Effector memory CD8-positive, alpha-beta T cell (primary cell): ENCODE data around the gene GRIK2.

Experiments
- ATAC-seq: fragments of 150-1000 bp; cut with Tn5 transposase; replicated peaks from 2 replicates; pipeline ENCODE4 v1.10.0; 2021; ENCODE audit warnings: mild to moderate bottlenecking, moderate library complexity
- DNase-seq, 3 experiments: peaks; one replicate each; pipeline ENCODE4 v3.0.0; 2021
- H3K27ac Mint-ChIP-seq, 2 donors: one replicate each; pipeline ENCODE4 v1.8.0; 2022; ENCODE audit warnings: mild to moderate bottlenecking in 2 of 2, mixed read lengths in 2 of 2, moderate library complexity in 2 of 2
- H3K27me3 Mint-ChIP-seq, 2 donors: one replicate each; pipeline ENCODE4 v1.8.0; 2022; ENCODE audit warnings: mixed read lengths in 2 of 2
- H3K36me3 Mint-ChIP-seq: one replicate; pipeline ENCODE4 v1.8.0; 2022; ENCODE audit warnings: mild to moderate bottlenecking, moderate library complexity, mixed read lengths; ENCODE audit not compliant: insufficient read depth
- H3K4me1 Mint-ChIP-seq, 2 donors: one replicate each; pipeline ENCODE4 v1.8.0; 2022; ENCODE audit warnings: low read depth in 2 of 2, mixed read lengths in 2 of 2
- H3K4me3 Mint-ChIP-seq, 2 donors: one replicate each; pipeline ENCODE4 v1.8.0; 2022; ENCODE audit warnings: mild to moderate bottlenecking in 2 of 2, mixed read lengths in 2 of 2, moderate library complexity in 2 of 2
- H3K9me3 Mint-ChIP-seq, 2 donors: one replicate each; pipeline ENCODE4 v1.8.0; 2022; ENCODE audit warnings: mixed read lengths in 2 of 2

The GRIK2 gene

DNA sequence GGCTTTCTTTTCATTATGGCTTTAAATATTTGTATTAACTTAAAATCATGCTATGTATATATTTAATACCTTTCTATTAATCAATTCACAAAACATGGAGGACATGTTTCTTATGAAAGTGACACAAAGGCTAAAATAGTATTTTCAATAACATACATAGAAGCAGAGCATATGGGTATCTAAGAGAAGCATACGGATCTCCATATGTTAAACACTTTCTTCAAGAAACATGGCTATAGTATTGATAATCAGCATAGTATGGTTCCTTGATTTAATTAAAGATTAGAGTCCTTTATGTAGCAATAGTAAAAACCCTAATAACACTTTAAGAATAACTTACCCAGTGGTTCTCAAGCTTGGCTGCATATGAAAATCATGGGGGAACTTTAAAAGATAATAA lies 58.5 kb downstream of the GRIK2 start:
- no peaks in the 10 kb centered on the region for H3K27me3 Mint-ChIP-seq
- DNase-seq: no peak
- ATAC-seq: no peak

DNA sequence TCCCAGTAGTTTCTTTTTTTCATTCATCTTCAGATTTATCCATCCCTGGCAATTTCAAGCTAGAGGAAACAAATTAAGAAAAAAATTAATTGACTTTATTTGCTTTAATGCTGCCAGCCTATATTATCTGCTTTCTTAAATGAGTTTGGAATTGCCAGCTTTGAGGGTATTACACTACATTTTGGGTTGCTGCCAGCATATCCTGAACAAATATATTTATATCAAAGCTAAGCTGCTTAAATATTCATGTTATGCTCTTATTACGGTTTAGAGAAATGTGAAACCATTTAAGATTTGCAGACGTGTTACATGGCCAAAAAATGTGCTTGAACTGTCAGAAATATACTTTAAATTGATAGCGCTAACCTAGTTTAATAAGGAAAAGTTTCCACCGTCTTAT lies 59.7 kb downstream of the GRIK2 start:
- peaks cover 0 to 2% of the 10 kb centered on the region in 2 donors for H3K9me3 Mint-ChIP-seq
- DNase-seq (no peak), ATAC-seq (no peak)
- no peaks in the 10 kb centered on the region for H3K4me1 Mint-ChIP-seq
- H3K27ac Mint-ChIP-seq: no peak overlapping the region
- no peaks in the 10 kb centered on the region for H3K27me3 Mint-ChIP-seq
- no peaks in the 10 kb centered on the region for H3K36me3 Mint-ChIP-seq
- H3K4me3 Mint-ChIP-seq: no peak overlapping the region

More for the DNA sequence above, 58.5 kb downstream of the GRIK2 start:
- Mint-ChIP-seq H3K27ac (no peak overlapping the region), H3K4me1 (no peaks in the 10 kb centered on the region), H3K4me3 (no peak overlapping the region), H3K9me3 (peaks cover 0 to 2% of the 10 kb centered on the region in 2 donors), H3K36me3 (no peaks in the 10 kb centered on the region)

DNA sequence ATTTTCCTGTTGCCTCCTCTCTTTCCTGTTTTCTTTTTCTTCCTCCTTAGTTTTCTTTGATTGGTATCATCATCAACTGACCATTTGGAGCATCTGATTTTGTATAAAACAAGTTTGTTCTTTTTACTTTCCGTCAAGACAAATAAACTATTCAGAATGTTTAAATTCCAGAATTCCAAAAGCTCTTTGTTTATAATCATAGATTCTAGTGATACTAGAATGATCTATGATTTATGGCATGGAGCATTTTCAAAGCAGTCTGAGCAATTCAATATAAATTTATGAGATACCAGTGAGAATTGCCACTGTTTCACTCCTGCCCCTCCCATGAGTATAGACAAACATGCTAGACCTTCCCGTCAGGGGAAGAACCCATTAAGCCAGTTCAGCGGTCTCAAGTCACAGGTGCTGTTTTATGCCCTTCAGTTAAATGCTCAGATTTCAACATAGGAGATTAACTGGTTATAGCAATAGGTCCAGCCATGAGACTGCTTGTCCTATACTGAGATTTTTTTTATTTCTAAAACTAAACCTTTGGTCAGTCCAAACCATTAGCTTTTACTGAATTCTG lies 60.7 kb downstream of the GRIK2 start:
- no peak overlapping the region for H3K27ac Mint-ChIP-seq
- peaks cover 0 to 2% of the 10 kb centered on the region in 2 donors for H3K9me3 Mint-ChIP-seq
- ATAC-seq: no peak
- DNase-seq: no peak
- no peaks in the 10 kb centered on the region for H3K4me1 Mint-ChIP-seq
- no peak overlapping the region for H3K4me3 Mint-ChIP-seq
- H3K36me3 Mint-ChIP-seq: no peaks in the 10 kb centered on the region
- no peaks in the 10 kb centered on the region for H3K27me3 Mint-ChIP-seq

DNA sequence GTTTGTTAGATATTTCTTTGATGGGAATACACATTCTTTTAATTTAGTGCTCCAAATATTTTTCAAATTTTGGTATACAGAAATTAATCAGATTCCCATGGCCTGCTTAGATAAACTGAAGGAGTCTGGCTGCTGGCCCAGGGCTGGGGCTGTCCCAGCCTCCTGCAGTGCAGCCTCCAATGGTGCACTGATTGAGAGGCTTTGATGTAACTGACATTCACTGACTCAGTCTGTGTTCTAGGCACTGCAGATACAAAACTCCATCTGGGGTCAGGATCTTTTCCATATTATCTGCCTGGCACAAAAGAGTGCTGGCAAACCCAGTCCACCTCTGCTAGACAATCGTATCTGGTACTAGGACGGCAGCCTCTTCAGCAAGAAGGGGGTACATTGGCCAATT lies 64.8 kb downstream of the GRIK2 start:
- no peak overlapping the region for H3K4me3 Mint-ChIP-seq
- DNase-seq: no peak
- H3K27me3 Mint-ChIP-seq: no peaks in the 10 kb centered on the region
- ATAC-seq: no peak
- H3K9me3 Mint-ChIP-seq: peaks cover 0 to 1% of the 10 kb centered on the region in 2 donors
- H3K27ac Mint-ChIP-seq: no peak overlapping the region
- no peaks in the 10 kb centered on the region for H3K36me3 Mint-ChIP-seq
- no peaks in the 10 kb centered on the region for H3K4me1 Mint-ChIP-seq

DNA sequence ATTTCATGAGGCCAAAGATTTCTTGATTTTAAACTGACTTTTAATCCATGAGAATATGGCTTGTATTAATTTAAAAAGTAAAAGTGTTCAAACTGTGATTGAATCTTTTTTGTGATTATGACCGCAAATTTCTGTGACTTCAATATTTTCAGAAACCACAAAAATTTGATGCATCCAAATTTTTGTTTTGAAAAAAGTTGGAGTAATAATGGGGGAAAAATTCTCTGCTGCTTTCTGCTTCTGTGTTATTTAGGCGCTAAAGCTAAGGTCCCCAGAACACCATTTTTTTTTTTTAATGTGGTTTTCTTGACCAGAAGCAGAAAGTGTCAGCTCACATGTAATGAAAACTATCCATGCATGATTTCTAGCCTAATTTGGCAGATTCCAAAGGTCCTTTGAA lies 65.3 kb downstream of the GRIK2 start:
- Mint-ChIP-seq H3K9me3 (peaks cover 0 to 1% of the 10 kb centered on the region in 2 donors), H3K4me3 (no peak overlapping the region), H3K4me1 (no peaks in the 10 kb centered on the region), H3K27ac (no peak overlapping the region), H3K27me3 (no peaks in the 10 kb centered on the region), H3K36me3 (no peaks in the 10 kb centered on the region)
- DNase-seq (no peak), ATAC-seq (no peak)

DNA sequence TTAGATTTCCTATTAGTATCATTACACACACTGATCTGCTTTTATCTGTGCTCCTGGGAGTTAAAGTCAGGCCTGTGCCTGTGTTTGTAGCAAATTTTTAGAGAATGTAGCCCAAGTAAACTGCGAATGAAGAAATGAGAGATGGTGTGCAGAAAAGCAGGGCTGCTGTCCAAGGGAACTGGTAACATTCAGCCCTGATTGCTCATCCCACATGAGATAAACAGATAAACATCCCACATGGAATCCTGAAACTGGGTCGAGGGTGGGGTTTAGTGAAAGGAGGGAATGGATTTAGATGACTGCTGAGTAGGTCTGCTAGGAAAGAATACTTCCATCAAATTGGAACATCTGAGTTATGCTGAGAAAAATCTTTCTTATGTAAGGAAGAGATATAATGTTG lies 69.1 kb downstream of the GRIK2 start:
- no peak for DNase-seq
- H3K9me3 Mint-ChIP-seq: peaks cover 0 to 1% of the 10 kb centered on the region in 2 donors
- no peaks in the 10 kb centered on the region for H3K27me3 Mint-ChIP-seq
- H3K27ac Mint-ChIP-seq: no peak overlapping the region
- H3K4me3 Mint-ChIP-seq: no peak overlapping the region
- H3K4me1 Mint-ChIP-seq: no peaks in the 10 kb centered on the region
- no peaks in the 10 kb centered on the region for H3K36me3 Mint-ChIP-seq
- no peak for ATAC-seq

DNA sequence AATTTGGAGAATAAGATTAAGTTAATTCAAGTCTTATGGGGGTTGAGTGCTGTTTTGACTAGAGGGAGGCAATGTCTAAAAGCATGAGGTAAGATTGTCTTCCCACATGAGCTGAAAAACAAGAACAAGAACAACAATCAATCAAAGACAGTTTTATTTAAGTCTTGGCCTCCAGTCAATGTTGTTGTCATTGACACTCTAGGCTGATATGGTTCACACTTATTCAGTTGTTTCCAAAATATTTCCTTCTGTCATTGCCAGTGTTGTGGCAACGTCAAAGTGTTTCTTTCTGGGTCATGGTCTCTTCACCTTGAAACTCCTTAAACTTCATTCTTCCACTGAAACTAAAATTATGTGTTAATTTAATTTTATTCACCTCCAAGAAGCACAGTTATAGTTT lies 72.4 kb downstream of the GRIK2 start:
- no peaks in the 10 kb centered on the region for H3K27me3 Mint-ChIP-seq
- no peak overlapping the region for H3K27ac Mint-ChIP-seq
- DNase-seq (no peak), ATAC-seq (no peak)
- no peaks in the 10 kb centered on the region for H3K4me1 Mint-ChIP-seq
- no peak overlapping the region for H3K4me3 Mint-ChIP-seq
- H3K36me3 Mint-ChIP-seq: no peaks in the 10 kb centered on the region
- H3K9me3 Mint-ChIP-seq: peaks cover 0 to 10% of the 10 kb centered on the region in 2 donors

DNA sequence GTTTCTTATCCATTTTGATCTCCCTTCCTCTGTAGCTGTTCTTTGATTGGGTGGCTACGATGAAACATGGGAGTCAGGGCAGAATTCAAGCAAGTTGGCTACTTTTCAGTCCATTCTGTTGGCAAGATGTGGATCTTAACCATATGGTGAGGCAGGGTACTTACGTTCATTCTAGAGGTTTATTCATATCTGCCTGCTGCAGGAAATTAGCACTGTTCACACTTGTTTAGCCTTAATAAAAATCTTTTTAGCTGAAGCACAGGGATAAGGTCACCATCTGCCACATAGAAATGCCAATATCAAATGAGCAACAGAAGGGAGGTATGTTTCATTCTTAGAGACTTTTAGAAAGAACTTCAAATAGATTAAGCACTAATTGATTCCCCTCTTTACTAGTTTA lies 83.9 kb downstream of the GRIK2 start:
- Mint-ChIP-seq H3K36me3 (no peaks in the 10 kb centered on the region), H3K4me1 (no peaks in the 10 kb centered on the region), H3K27me3 (no peaks in the 10 kb centered on the region), H3K27ac (no peak overlapping the region), H3K4me3 (no peak overlapping the region), H3K9me3 (no peaks in the 10 kb centered on the region)
- ATAC-seq (no peak), DNase-seq (no peak)

DNA sequence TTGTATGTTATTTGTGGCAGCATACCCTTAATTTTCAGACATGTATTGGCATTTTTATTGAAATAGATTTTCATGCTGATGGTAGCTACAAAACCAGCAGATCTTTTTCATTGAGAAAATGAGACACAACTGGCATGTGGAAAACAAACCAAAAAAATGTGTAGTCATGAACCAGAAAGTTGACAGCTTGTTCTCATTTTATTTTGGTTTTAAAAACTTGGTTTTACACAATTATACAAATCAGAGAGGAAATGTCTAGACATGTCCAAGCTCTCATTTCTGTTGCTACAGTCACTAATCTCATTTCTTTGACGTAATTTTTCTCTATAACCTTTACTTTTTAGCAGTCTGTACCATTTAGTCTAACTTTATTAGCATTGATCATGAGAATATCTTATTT lies 85.4 kb downstream of the GRIK2 start:
- ATAC-seq: no peak
- DNase-seq: no peak
- Mint-ChIP-seq H3K9me3 (no peaks in the 10 kb centered on the region), H3K4me1 (no peaks in the 10 kb centered on the region), H3K4me3 (no peak overlapping the region), H3K27me3 (no peaks in the 10 kb centered on the region), H3K27ac (no peak overlapping the region), H3K36me3 (no peaks in the 10 kb centered on the region)

DNA sequence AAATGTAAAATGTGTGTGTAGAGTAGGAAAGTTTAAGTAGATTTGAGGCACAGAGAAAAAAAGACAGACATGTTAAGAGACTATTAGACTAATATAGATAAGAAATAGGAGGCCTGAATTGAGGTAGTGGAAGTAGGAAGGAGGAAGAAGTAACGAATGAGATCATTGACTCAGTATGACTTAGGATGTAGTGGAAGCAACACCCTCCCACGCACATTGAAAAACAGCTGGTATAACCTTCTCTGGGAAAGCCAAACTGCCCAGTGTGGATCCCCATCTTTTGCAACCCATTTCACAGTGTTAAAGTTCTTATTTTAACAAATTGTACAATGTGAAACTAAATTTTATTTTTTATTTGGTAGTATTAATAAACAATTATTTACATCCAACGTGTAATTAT lies 89.1 kb downstream of the GRIK2 start:
- Mint-ChIP-seq H3K27me3 (no peaks in the 10 kb centered on the region), H3K4me1 (no peaks in the 10 kb centered on the region), H3K27ac (no peak overlapping the region), H3K9me3 (no peaks in the 10 kb centered on the region), H3K36me3 (no peaks in the 10 kb centered on the region), H3K4me3 (no peak overlapping the region)
- DNase-seq (no peak), ATAC-seq (no peak)

DNA sequence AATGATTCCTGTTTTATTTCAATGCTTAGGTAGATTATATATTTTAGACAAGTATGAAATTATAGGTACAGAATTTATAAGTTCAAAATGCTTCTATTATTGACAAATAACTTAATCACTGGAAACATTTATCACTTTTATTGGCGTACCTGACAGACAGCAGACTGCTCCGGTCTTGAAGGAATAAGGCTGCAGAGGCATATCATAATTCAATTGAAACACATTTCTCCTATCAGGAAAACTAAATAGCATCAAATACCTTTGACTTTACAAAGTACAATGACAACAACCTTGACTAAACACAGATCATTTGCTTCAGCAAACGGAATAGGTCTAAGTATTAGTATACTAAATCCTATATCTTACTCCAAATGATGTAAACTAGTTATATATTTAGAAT lies 91.3 kb downstream of the GRIK2 start:
- Mint-ChIP-seq H3K9me3 (no peaks in the 10 kb centered on the region), H3K27me3 (no peaks in the 10 kb centered on the region), H3K4me3 (no peak overlapping the region), H3K36me3 (no peaks in the 10 kb centered on the region), H3K27ac (no peak overlapping the region), H3K4me1 (no peaks in the 10 kb centered on the region)
- no peak for ATAC-seq
- no peak for DNase-seq

DNA sequence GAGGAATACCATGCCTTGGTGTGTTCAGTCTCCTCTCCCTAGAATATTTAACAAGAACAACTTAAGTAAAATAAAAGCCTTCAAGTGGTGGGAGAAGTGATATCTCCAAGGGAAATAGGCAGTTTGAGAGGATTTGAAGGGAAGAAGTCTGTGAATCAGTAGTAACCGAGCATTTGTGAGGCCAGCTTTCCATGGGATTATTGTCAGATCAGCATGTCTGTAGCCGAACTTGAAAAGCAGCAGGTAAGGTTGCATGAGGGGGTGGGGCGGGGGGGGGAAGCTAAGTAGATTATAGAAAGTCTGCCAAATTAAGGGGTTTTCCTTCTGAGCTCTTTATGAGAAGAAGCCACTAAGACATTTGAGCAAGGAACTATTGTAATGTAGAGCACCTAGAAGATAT lies 92.6 kb downstream of the GRIK2 start:
- Mint-ChIP-seq H3K4me3 (no peak overlapping the region), H3K27me3 (no peaks in the 10 kb centered on the region), H3K27ac (no peak overlapping the region), H3K36me3 (no peaks in the 10 kb centered on the region), H3K4me1 (no peaks in the 10 kb centered on the region), H3K9me3 (no peaks in the 10 kb centered on the region)
- DNase-seq (no peak), ATAC-seq (no peak)

DNA sequence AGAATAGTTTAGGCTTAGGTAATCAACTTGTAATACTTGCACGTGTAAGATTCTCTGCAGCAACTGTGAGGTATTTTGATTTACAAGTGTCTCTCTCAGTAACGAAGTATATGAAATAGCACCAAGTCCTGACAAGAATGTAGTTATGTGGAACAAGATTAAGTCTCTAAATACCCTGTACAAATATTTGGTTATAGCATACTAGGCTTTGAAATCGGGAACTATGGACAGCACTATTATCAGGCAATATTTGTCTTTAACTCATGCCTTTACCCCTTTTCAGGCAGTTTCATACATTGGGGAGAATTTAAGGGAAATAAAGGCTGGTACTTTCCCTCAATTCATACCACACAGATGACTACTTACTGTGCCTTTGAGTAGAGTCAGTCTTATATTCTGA lies 93.2 kb downstream of the GRIK2 start:
- H3K27me3 Mint-ChIP-seq: no peaks in the 10 kb centered on the region
- DNase-seq: no peak
- no peaks in the 10 kb centered on the region for H3K9me3 Mint-ChIP-seq
- no peaks in the 10 kb centered on the region for H3K4me1 Mint-ChIP-seq
- H3K4me3 Mint-ChIP-seq: no peak overlapping the region
- no peak overlapping the region for H3K27ac Mint-ChIP-seq
- no peak for ATAC-seq
- no peaks in the 10 kb centered on the region for H3K36me3 Mint-ChIP-seq

DNA sequence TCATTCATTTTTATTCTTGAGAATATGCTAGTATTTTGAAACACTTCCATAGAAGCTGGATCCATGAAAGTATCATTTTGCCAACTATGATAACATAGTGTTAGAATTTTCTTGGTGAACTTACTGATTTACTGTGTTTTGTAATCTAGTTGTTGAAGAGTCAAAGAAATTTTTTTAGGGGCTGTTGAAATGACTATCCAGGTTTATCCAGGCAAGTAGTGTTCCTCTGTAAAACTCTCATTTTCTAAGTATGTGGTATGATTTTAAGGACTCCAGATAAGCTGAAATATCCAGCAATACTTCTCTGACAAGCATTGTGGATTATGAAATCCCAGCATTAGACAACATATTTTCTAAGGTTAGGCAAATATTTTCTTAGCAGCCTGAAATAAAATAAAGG lies 95.9 kb downstream of the GRIK2 start:
- no peak overlapping the region for H3K27ac Mint-ChIP-seq

DNA sequence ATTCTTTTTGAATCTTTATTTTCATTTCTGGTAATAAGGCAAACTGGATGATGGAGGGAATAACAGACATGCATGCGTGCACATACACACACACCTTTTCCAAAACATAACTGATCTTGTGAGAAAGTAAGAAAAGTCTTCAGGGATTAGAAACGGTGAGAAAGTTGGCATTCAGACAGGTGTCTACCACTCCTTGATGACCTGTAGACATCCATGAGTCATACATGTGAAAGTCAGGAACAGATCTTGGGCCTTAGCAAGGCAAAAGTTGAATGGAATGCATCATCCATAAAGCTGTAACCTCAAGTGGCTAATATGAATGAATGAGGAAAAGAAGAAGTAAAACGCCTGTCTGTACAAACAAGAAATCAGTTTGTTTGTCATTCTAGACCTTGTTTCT lies 97.3 kb downstream of the GRIK2 start:
- Mint-ChIP-seq H3K27me3 (no peaks in the 10 kb centered on the region), H3K4me3 (no peak overlapping the region), H3K9me3 (no peaks in the 10 kb centered on the region), H3K4me1 (no peaks in the 10 kb centered on the region), H3K36me3 (no peaks in the 10 kb centered on the region), H3K27ac (no peak overlapping the region)
- DNase-seq (no peak), ATAC-seq (no peak)

More for the DNA sequence above, 95.9 kb downstream of the GRIK2 start:
- H3K4me3 Mint-ChIP-seq: no peak overlapping the region
- H3K27me3 Mint-ChIP-seq: no peaks in the 10 kb centered on the region
- ATAC-seq (no peak), DNase-seq (no peak)
- H3K4me1 Mint-ChIP-seq: no peaks in the 10 kb centered on the region
- H3K36me3 Mint-ChIP-seq: no peaks in the 10 kb centered on the region
- no peaks in the 10 kb centered on the region for H3K9me3 Mint-ChIP-seq
